Measurements from ENCODE around the gene RFPL2.

DNA sequence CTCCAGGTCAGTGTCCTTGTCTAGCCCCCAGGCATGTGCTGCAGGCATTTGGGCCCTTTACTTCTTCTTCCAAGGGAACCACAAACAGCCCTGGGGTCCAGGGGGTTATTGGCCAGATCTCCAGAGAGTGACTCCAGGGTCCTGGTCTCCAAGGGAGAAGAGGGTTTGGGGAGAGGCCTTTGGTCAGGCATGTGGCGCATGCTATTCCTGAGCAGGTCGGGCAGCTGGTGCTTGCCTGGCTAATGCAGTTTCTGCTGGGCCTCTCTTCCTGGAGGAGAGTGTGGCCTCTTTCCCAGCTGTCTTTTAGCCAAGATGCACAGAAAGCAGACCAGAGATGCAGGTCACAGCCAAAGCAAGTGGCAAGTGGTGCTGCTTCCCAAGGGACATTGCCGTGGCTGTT lies 3.8 kb upstream of the RFPL2 start:
- TF ChIP-seq, protein P1, sequence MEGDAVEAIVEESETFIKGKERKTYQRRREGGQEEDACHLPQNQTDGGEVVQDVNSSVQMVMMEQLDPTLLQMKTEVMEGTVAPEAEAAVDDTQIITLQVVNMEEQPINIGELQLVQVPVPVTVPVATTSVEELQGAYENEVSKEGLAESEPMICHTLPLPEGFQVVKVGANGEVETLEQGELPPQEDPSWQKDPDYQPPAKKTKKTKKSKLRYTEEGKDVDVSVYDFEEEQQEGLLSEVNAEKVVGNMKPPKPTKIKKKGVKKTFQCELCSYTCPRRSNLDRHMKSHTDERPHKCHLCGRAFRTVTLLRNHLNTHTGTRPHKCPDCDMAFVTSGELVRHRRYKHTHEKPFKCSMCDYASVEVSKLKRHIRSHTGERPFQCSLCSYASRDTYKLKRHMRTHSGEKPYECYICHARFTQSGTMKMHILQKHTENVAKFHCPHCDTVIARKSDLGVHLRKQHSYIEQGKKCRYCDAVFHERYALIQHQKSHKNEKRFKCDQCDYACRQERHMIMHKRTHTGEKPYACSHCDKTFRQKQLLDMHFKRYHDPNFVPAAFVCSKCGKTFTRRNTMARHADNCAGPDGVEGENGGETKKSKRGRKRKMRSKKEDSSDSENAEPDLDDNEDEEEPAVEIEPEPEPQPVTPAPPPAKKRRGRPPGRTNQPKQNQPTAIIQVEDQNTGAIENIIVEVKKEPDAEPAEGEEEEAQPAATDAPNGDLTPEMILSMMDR (conservative IDR thresholded peaks at IDR 0.05; ENCODE audit: low read depth, low read length) = no peak
- TF ChIP-seq EZH2 (IDR thresholded peaks at IDR 0.05; ENCODE audit: low read length, unreplicated experiment) (no peak), EZH2phosphoT487 (IDR thresholded peaks at IDR 0.05; ENCODE audit: borderline replicate concordance, low read length) (no peak)

Measured in PC-3 (cell line).